ENCODE measurements around the gene DNAL4. TPM values are rescaled to one million over a fixed set of nuclear protein-coding genes. Genes with fewer than 3 reads are reported as not detected.
A peak's percentile ranks its signal among the peaks of the same experiment; 100 is the strongest.

The DNAL4 gene
- total RNA-seq, 1 experiment from 2014 or later, result 9.2 TPM

- BruUV-seq (replicated peaks), result no TSS peak
- intact Hi-C loops (cut with micrococcal nuclease; ENCODE audit: unreplicated experiment), result loop anchor here (5.0 kb wide), 1 partner anchor 50 kb away; the partner anchor contains the start of gene GTPBP1
- no peak for DNase-seq
- H3K4me1 ChIP-seq, result peaks cover 21% of the 10 kb centered on the region
- H3K9me3 Mint-ChIP-seq (ENCODE audit: unreplicated experiment), result no peaks in the 10 kb centered on the region
- H3K4me1 Mint-ChIP-seq (ENCODE audit: low read depth, unreplicated experiment), result peaks cover 13% of the 10 kb centered on the region
- ChIA-PET POLR2A (no interaction called here), CTCF (no interaction called here)
- H3K36me3 ChIP-seq (ENCODE audit: control insufficient read depth, insufficient read depth, low read length), result no peaks in the 10 kb centered on the region
- H3K27ac Mint-ChIP-seq (ENCODE audit: unreplicated experiment), result no peak overlapping the region
- H3K36me3 Mint-ChIP-seq (ENCODE audit: insufficient read depth, unreplicated experiment), result peaks cover 13% of the 10 kb centered on the region
- no peak overlapping the region for H3K4me3 ChIP-seq (ENCODE audit: low read depth, low read length)
- no peaks in the 10 kb centered on the region for H3K27me3 Mint-ChIP-seq (ENCODE audit: insufficient read depth, unreplicated experiment)
- no peaks in the 10 kb centered on the region for H3K27me3 ChIP-seq (replicated peaks; ENCODE audit: control insufficient read depth, insufficient read depth, low read length)
- no peaks in the 10 kb centered on the region for H3K9me3 ChIP-seq
- H3K4me3 Mint-ChIP-seq (ENCODE audit: unreplicated experiment), result peak overlapping the region; percentile 77
- no peak for TF ChIP-seq CTCF (IDR thresholded peaks at IDR 0.05; ENCODE audit: insufficient read depth in 1 of 2, low read depth in 1 of 2, low read length in 1 of 2, severe bottlenecking in 1 of 2, unreplicated experiment in 1 of 2)
These were observed 36.5 kb downstream of the DNAL4 start for GRCh38 chr22:38757464-38757757.

- no peaks in the 10 kb centered on the region for H3K36me3 ChIP-seq (ENCODE audit: control insufficient read depth, insufficient read depth, low read length)
- Mint-ChIP-seq H3K4me3 (ENCODE audit: unreplicated experiment) (peak overlapping the region; percentile 77), H3K27me3 (ENCODE audit: insufficient read depth, unreplicated experiment) (no peaks in the 10 kb centered on the region), H3K27ac (ENCODE audit: unreplicated experiment) (peak overlapping the region; percentile 80), H3K9me3 (ENCODE audit: unreplicated experiment) (no peaks in the 10 kb centered on the region), H3K36me3 (ENCODE audit: insufficient read depth, unreplicated experiment) (peaks cover 18% of the 10 kb centered on the region), H3K4me1 (ENCODE audit: low read depth, unreplicated experiment) (peaks cover 13% of the 10 kb centered on the region)
- ChIA-PET CTCF (interaction anchor here (0.5 to 1.6 kb wide), 3 partner anchors 9 to 554 kb away, joined by 3 to 11 read pairs (median 4); no protein-coding TSS in a partner anchor), POLR2A (no interaction called here)
- TF ChIP-seq CTCF (IDR thresholded peaks at IDR 0.05; ENCODE audit: insufficient read depth in 1 of 2, low read depth in 1 of 2, low read length in 1 of 2, severe bottlenecking in 1 of 2, unreplicated experiment in 1 of 2), result no peak
- no peak for DNase-seq
- no peaks in the 10 kb centered on the region for H3K9me3 ChIP-seq
- peak overlapping the region; percentile 94 for H3K4me3 ChIP-seq (ENCODE audit: low read depth, low read length)
- intact Hi-C loops (cut with micrococcal nuclease; ENCODE audit: unreplicated experiment), result loop anchor here (5.0 kb wide), 1 partner anchor 50 kb away; the partner anchor contains the start of gene GTPBP1
- no peaks in the 10 kb centered on the region for H3K27me3 ChIP-seq (replicated peaks; ENCODE audit: control insufficient read depth, insufficient read depth, low read length)
- H3K4me1 ChIP-seq, result peaks cover 21% of the 10 kb centered on the region
- BruUV-seq (replicated peaks), result TSS peak; percentile 58
These were observed 37.1 kb downstream of the DNAL4 start for GRCh38 chr22:38756711-38757463.

- H3K9me3 Mint-ChIP-seq (ENCODE audit: unreplicated experiment), result no peaks in the 10 kb centered on the region
- CTCF ChIA-PET, result interaction anchor here (1.1 to 1.6 kb wide), 2 partner anchors 10 to 13 kb away, joined by 4 to 11 read pairs; no protein-coding TSS in a partner anchor
- peaks cover 2% of the 10 kb centered on the region for H3K36me3 ChIP-seq (ENCODE audit: control insufficient read depth, insufficient read depth, low read length)
- POLR2A ChIA-PET, result no interaction called here
- H3K27me3 ChIP-seq (replicated peaks; ENCODE audit: control insufficient read depth, insufficient read depth, low read length), result no peaks in the 10 kb centered on the region
- peaks cover 13% of the 10 kb centered on the region for H3K4me1 Mint-ChIP-seq (ENCODE audit: low read depth, unreplicated experiment)
- no peak for TF ChIP-seq CTCF (IDR thresholded peaks at IDR 0.05; ENCODE audit: insufficient read depth in 1 of 2, low read depth in 1 of 2, low read length in 1 of 2, severe bottlenecking in 1 of 2, unreplicated experiment in 1 of 2)
- peak; percentile 85 to 91 for DNase-seq
- H3K27me3 Mint-ChIP-seq (ENCODE audit: insufficient read depth, unreplicated experiment), result no peaks in the 10 kb centered on the region
- intact Hi-C loops (cut with micrococcal nuclease; ENCODE audit: unreplicated experiment), result loop anchor here (5.0 kb wide), 1 partner anchor 49 kb away; the partner anchor contains the start of gene GTPBP1
- peak within 1 kb of the TSS; percentile 80 for H3K27ac Mint-ChIP-seq (ENCODE audit: unreplicated experiment)
- H3K9me3 ChIP-seq, result no peaks in the 10 kb centered on the region
- H3K4me3 ChIP-seq (ENCODE audit: low read depth, low read length), result peak within 1 kb of the TSS; percentile 94
- H3K4me1 ChIP-seq, result peaks cover 21% of the 10 kb centered on the region
- peaks cover 24% of the 10 kb centered on the region for H3K36me3 Mint-ChIP-seq (ENCODE audit: insufficient read depth, unreplicated experiment)
- H3K4me3 Mint-ChIP-seq (ENCODE audit: unreplicated experiment), result peak within 1 kb of the TSS; percentile 77
- no TSS peak for BruUV-seq (replicated peaks)
These were observed 37.9 kb downstream of the DNAL4 start, which contains the start of gene SUN2 for GRCh38 chr22:38755911-38756532. TSS of gene SUN2 (minus strand) at chr22:38755998. CDS start at chr22:38752628, 3,370 bp downstream.

Measured in Caco-2 (cell line).